Psoas muscle (tissue), 8 donors: ENCODE data around the gene JMJD6. TPM values are rescaled to one million over a fixed set of nuclear protein-coding genes. Genes with fewer than 3 reads are reported as not detected.
A peak's percentile ranks its signal among the peaks of the same experiment; 100 is the strongest.

Experiments
- ATAC-seq, 4 donors: fragments of 200-7000 bp; cut with Tn5 transposase; one replicate each; pipeline ENCODE4 v1.9.1; 2020; ENCODE audit warnings: moderate library complexity in 3 of 4, mild to moderate bottlenecking in 2 of 4
- DNase-seq, 2 donors: peaks; one replicate each; pipeline ENCODE4 v3.0.0-alpha.2; 2020
- H3K27ac ChIP-seq: fragments of 200-600 bp; one replicate; pipeline ENCODE4 v1.8.0; 2022
- H3K27me3 ChIP-seq, 3 donors: fragments of 200-600 bp in 1 of 3; one replicate each; pipeline versions ENCODE4 v1.6.1 to v1.8.0; 2013 to 2022; ENCODE audit warnings: low read length in 2 of 3, mild to moderate bottlenecking in 2 of 3, moderate library complexity in 1 of 3; ENCODE audit not compliant: insufficient read depth in 3 of 3
- H3K36me3 ChIP-seq, 2 donors: fragments of 200-600 bp in 1 of 2; one replicate each; pipeline versions ENCODE4 v1.6.1 to v1.8.0; 2013 to 2022; ENCODE audit warnings: low read depth in 1 of 2, mild to moderate bottlenecking in 1 of 2, moderate library complexity in 1 of 2; ENCODE audit not compliant: insufficient read depth in 1 of 2
- H3K4me1 ChIP-seq: fragments of 200-600 bp; one replicate; pipeline ENCODE4 v1.8.0; 2022
- H3K4me3 ChIP-seq: fragments of 200-600 bp; one replicate; pipeline ENCODE4 v1.8.0; 2022; ENCODE audit warnings: mild to moderate bottlenecking
- H3K9me3 ChIP-seq: fragments of 200-600 bp; one replicate; pipeline ENCODE4 v1.8.0; 2022
- WGBS, 3 donors: extraction: QIAGEN DNeasy Blood & Tissue Kit; methylation state at CpG; one replicate each; pipeline versions ENCODE4 v1.1.6 to v1.1.7; 2013; 5-methylcytosine and 5-hydroxymethylcytosine counted together
- intact Hi-C, 2 donors: fragments of 100-400 bp; cut with DNase I; formaldehyde crosslinking; loops; one replicate each; pipeline versions ENCODE4 v1.11.0 to v1.14.2; 2022
- polyA plus RNA-seq, 3 donors: library from polyadenylated mRNA; stranded (reverse); fragments of 200-250 nt; gene quantifications; one replicate each; pipeline ENCODE4 v1.2.3, GENCODE V29; 2013
- total RNA-seq, 4 donors: library from RNA; stranded (reverse); fragmentation: NEBNext Ultra II Directional in 2 of 4; extraction: Animal tissue kit (Norgen Biotek cat#: 25700) in 2 of 4; gene quantifications; one replicate each; pipeline versions ENCODE4 v1.2.1 to v1.2.4, GENCODE V29; 2021 to 2023
- TF ChIP-seq, protein P1 (sequence below): fragments of 200-600 bp; IDR thresholded peaks from one replicate; pipeline ENCODE4 v1.8.0; 2022; ENCODE audit warnings: antibody characterized with exemption
- donor health status: healthy with polysubstance abuse.
- donor health status: DM: no; HTN: no; CAD: no; lungs with moderate emphysema.
- donor health status: Bipolar disorder and iron deficiency.
- donor health status: healthy.
- donor health status: DM: yes; HTN: yes; CAD: no.
- donor health status: DM: no; HTN: no; CAD: no.
- donor health status: DM: no; HTN: no; CAD: no.
- donor health status: DM: yes; HTN: yes; CAD: no.

Gene JMJD6
- total and polyA plus RNA-seq, 7 donors: 30.8 to 81.9 (median 53.0) TPM

DNA sequence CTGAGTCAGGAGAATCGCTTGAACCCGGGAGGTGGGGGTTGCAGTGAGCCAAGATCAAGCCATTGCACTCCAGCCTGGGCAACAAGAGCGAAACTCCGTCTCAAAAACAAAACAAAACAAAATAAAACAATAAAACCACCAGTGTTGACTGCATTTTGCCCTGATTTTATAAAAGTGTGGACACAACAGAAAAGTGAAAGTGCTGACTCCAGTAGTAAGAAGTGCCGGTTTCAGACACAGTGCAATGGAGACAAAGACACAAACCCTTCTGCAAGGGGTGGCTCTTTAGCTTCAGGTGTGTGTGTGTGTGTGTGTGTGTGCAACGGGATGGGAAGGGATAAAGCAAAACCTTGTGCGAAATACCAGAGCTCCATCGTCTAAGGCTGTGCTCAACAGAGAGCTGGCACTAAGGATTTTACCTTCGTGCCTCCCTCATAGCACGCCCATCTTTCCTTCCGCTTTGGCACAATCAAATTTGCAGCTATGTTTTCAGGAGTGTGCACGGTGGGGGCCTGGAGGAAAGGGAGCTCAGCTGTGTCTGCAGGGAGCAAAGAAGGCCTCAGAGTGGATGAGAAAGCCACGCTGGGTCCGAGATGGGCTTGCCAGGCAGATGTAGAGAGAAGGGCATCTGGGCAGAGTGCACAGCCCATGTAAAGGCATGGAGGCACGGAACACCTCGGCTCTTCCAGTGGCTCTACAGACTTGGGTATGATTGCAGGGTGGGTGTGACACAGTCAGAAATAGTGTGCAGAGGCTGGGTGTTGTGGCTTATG, 31.2 kb downstream of the JMJD6 start:
- DNase-seq: peak in 1 of 2 donors; percentile 50
- Histone ChIP-seq H3K4me1 (peaks cover 38% of the 10 kb centered on the region), H3K4me3 (no peak overlapping the region), H3K27ac (no peak overlapping the region), H3K9me3 (no peaks in the 10 kb centered on the region), H3K27me3 (no peaks in the 10 kb centered on the region), H3K36me3 (no peaks in the 10 kb centered on the region)
- TF ChIP-seq, protein P1, sequence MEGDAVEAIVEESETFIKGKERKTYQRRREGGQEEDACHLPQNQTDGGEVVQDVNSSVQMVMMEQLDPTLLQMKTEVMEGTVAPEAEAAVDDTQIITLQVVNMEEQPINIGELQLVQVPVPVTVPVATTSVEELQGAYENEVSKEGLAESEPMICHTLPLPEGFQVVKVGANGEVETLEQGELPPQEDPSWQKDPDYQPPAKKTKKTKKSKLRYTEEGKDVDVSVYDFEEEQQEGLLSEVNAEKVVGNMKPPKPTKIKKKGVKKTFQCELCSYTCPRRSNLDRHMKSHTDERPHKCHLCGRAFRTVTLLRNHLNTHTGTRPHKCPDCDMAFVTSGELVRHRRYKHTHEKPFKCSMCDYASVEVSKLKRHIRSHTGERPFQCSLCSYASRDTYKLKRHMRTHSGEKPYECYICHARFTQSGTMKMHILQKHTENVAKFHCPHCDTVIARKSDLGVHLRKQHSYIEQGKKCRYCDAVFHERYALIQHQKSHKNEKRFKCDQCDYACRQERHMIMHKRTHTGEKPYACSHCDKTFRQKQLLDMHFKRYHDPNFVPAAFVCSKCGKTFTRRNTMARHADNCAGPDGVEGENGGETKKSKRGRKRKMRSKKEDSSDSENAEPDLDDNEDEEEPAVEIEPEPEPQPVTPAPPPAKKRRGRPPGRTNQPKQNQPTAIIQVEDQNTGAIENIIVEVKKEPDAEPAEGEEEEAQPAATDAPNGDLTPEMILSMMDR: no peak
- 56 to 63% (median 63%) methylated on average over 16 of the region's 16 CpGs for WGBS, 3 donors
- intact Hi-C loops: no loop called here
- ATAC-seq: no peak

GRCh38 chr17:76691379-76692191, 34.8 kb downstream of the JMJD6 start:
- DNase-seq: no peak
- WGBS, 3 donors: 69 to 90% (median 77%) methylated on average over 14 of the region's 14 CpGs
- intact Hi-C loops: no loop called here

GRCh38 chr17:76690596-76691280, 35.7 kb downstream of the JMJD6 start:
- Histone ChIP-seq H3K4me1 (peaks cover 37% of the 10 kb centered on the region), H3K4me3 (no peak overlapping the region), H3K36me3 (no peaks in the 10 kb centered on the region), H3K9me3 (no peaks in the 10 kb centered on the region), H3K27me3 (no peaks in the 10 kb centered on the region), H3K27ac (peak overlapping the region; percentile 10)
- no peak for DNase-seq
- intact Hi-C loops: no loop called here
- no peak for ATAC-seq
- TF ChIP-seq, protein P1: no peak
- 71 to 76% (median 74%) methylated on average over 13 of the region's 13 CpGs for WGBS, 3 donors

More at GRCh38 chr17:76691379-76692191, 34.8 kb downstream of the JMJD6 start:
- TF ChIP-seq, protein P1: no peak
- Histone ChIP-seq H3K36me3 (no peaks in the 10 kb centered on the region), H3K27ac (peak overlapping the region; percentile 10), H3K4me1 (peaks cover 43% of the 10 kb centered on the region), H3K9me3 (no peaks in the 10 kb centered on the region), H3K27me3 (no peaks in the 10 kb centered on the region), H3K4me3 (no peak overlapping the region)
- ATAC-seq: no peak

DNA sequence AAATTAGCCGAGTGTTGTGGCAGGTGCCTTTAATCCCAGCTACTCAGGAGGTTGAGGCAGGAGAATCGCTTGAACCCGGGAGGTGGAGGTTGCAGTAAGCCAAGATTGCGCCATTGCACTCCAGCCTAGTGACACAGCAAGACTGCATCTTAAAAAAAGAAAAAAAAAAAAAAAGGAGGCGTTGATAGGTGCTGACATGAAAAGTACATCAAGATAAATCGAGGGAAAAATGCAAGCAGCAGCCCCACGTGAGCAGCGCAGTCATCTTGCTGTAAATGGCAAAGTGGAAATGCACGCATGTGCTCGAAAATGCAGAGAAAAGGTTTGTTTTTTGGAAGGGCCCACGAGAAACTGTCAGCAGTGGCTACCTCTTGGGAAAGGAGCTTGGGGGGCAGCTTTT, 36.5 kb downstream of the JMJD6 start:
- DNase-seq: no peak
- peak overlapping the region; percentile 62 for H3K27ac ChIP-seq
- TF ChIP-seq, protein P1: no peak
- peaks cover 33% of the 10 kb centered on the region for H3K4me1 ChIP-seq
- 82 to 93% (median 86%) methylated on average over 11 of the region's 11 CpGs for WGBS, 3 donors
- no peaks in the 10 kb centered on the region for H3K27me3 ChIP-seq
- ATAC-seq: no peak
- H3K9me3 ChIP-seq: no peaks in the 10 kb centered on the region
- peaks cover 0 to 2% of the 10 kb centered on the region in 2 donors for H3K36me3 ChIP-seq
- intact Hi-C loops: loop anchor here in 1 of 2 donors (5.0 kb wide), 1 partner anchor 173 kb away; no protein-coding TSS in a partner anchor
- H3K4me3 ChIP-seq: no peak overlapping the region
